Activated CD8-positive, alpha-beta memory T cell treated with anti-CD3 and anti-CD28 coated beads for 36 hours (primary cell): ENCODE measurements around the gene SHPK. TPM values are rescaled to one million over a fixed set of nuclear protein-coding genes. Genes with fewer than 3 reads are reported as not detected.
"Not testable (repeated sequence)": the region's sequence is repeated elsewhere in the genome, so short reads cannot be mapped to it uniquely, and the experiment has no call there.

ENCODE experiments used
- CTCF ChIA-PET: fragments of 350-600 bp; sonication (Branson Sonifier 250); formaldehyde crosslinking; loops from one replicate; lab custom pipeline; 2021; ENCODE audit warnings: antibody characterized with exemption; lab: Charles Lee
- POLR2A ChIA-PET: fragments of 350-600 bp; sonication (Branson Sonifier 250); formaldehyde crosslinking; loops from one replicate; lab custom pipeline; 2021; ENCODE audit warnings: antibody characterized with exemption; lab: Charles Lee
- total RNA-seq, 2 experiments: library from RNA; stranded (reverse); gene quantifications; one replicate each; pipeline ENCODE4 v1.2.3, GENCODE V29; 2021

SHPK gene
- total RNA-seq, 2 experiments from 2014 or later, result 17.5 to 17.6 TPM

DNA sequence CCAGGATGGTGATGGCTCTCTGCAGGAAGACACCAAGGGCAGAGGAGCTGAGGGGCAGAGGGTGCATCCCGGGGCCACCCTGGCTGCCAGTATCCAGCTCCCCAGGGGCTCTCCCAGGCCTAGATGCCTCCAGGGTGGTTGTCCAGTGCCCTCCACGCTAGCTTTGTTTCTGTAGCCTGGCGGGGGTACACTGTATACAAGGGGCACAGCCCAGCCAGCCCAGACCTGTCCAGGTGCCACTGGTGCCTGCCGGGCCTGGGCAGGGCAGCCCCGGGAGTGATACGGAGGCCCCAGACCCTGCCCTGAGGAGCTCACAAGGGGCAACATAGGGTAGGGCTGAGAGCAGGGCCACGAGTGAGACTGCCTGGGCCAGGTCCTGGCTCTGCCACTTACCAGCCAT lies 63.8 kb downstream of the SHPK start:
- ChIA-PET POLR2A (no interaction called here), CTCF (interaction anchor here (0.7 to 1.1 kb wide), 2 partner anchors 21 to 46 kb away, joined by 4 to 5 read pairs; no protein-coding TSS in a partner anchor)

DNA sequence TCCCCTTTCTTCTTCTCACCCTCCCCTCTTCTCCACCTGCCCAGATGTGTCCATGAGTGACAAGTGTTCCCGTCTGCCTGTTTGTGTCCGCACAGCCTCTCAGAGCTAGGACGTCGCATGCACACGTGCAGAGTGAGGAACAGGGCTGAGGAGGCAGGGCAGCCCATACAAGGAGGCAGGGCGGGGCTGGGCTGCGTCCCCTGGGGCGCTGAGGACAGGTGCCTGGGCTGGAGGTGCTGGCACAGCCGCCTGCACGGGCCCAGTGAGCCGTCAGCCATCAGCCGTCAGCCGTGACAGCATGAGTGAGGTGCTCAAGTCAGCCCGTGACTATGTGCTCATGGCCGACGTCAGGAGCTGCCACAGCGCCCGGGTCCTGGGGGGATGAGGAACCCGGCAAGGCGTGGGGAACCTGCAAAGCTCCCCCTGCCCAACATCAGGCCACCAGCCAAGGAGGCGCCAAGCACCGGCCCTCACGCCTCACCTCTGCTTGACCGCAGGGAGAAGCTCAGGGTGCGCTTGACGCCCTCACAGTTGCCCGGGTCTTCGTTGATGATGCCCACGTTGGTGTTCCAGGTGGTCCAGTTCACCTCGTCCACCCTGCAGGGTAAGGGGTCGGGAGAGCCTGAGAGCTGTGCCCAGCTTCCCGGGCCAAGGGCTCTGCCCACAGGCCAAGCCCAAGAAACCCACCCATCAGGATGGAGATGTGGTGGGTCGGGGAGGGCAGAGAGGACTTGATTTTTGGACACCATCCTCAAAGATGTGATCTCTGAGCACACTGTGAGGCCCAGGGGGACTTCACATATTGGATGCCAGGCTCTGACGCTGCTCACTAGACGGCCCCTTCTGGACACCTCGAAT lies 64.8 kb downstream of the SHPK start:
- CTCF ChIA-PET, result no interaction called here
- POLR2A ChIA-PET, result no interaction called here

DNA sequence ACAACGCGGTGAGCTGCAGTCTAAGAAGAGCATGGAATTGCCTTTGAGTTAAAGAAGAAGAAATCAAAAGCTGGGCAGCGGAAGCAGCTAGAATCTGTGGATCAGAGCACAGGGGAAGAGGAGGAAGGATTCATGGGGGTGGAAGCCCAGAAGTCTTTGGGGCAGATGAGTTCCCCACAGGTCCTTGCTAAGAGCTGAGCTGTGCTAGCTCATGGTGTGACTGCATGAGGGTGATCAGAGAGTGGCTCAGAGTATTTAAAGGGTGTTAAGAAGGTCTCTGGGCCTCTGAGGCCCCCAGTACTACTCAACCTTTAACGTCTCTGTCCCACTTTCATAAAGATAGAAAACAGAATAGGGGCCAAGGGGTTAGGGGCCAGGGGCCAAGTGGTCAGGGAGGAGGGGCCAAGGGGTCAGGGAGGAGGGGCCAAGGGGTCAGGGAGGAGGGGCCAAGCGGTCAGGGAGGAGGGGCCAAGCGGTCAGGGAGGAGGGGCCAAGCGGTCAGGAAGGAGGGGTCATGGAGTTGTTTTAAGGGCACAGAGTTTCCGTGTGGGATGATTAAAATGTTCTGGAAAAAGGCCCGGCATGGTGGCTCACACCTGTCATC lies 66.4 kb downstream of the SHPK start:
- CTCF ChIA-PET, result interaction anchor here (0.7 kb wide), 1 partner anchor 11 kb away, joined by 3 read pairs; no protein-coding TSS in a partner anchor
- POLR2A ChIA-PET, result no interaction called here

DNA sequence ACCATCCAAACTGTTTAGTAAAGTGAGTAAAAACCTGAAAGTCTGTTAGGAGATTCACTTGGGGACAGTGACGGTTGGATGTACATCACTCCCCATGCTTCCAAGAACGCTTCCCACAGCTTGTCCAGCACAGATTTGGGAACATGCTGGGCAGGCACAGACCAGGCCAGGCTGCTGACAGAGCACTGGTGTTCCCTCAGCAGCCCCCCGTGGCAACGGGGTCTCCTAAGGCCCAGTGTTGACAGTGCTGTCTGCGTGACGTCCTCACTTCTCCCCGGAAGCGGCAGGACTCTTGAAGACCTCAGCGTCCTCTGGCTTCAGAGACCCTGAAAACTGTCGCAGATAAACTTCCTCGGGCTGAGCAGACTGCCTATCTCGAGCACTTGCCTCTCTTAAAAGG lies 69.5 kb downstream of the SHPK start:
- POLR2A ChIA-PET, result no interaction called here
- CTCF ChIA-PET, result interaction anchor here (0.7 kb wide), 1 partner anchor 299 kb away, joined by 3 read pairs; no protein-coding TSS in a partner anchor

DNA sequence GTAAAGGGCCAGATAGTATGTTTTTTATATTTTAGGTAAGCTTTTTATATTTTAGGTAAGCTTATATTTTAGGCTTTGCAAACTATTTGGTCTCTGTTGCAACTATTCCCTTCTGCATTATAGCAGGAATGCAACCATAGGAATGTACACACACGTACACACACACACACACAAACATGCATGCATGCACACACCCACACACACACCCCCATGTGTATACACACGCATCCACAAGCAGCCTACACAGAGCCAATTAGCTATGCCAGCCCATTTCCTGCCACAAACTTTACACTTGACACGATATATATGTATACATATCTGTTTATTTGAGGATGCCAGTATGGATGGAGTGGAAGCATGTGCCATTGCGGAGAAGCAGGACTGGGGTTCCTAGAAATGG lies 70.9 kb downstream of the SHPK start:
- POLR2A ChIA-PET, result no interaction called here
- CTCF ChIA-PET, result no interaction called here

DNA sequence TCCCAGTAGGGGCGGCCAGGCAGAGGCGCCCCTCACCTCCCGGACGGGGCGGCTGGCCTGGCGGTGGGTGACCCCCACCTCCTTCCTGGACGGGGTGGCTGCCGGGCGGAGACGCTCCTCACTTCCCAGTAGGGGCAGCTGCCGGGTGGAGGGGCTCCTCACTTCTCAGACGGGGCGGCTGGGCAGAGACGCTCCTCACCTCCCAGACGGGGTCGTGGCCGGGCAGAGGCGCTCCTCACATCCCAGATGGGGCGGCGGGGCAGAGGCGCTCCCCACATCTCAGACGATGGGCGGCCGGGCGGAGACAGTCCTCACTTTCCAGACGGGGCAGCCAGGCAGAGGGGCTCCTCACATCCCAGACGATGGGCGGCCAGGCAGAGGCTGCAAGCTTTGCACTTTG lies 71.8 kb downstream of the SHPK start:
- CTCF ChIA-PET, POLR2A ChIA-PET: not testable (repeated sequence)

DNA sequence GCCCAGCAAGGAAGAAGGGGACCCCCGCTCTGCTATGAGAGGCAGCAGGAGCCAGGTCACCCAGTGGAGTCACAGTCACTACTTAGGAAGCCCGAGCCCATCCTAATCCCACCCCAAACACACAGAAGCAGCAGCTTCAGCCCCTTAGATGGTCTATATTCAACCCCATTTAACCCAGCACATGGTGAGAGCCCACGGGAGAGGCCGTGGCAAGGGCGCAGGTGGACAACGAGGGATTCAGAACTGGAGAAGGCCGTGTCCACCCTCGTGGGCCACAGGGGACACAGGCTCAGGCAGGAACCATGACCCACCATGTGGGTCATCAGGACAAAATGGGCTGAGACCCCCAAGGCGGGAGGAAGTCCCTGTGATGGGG lies 76.8 kb downstream of the SHPK start:
- POLR2A ChIA-PET, result no interaction called here
- CTCF ChIA-PET, result interaction anchor here (0.6 kb wide), 1 partner anchor 11 kb away, joined by 3 read pairs; no protein-coding TSS in a partner anchor

DNA sequence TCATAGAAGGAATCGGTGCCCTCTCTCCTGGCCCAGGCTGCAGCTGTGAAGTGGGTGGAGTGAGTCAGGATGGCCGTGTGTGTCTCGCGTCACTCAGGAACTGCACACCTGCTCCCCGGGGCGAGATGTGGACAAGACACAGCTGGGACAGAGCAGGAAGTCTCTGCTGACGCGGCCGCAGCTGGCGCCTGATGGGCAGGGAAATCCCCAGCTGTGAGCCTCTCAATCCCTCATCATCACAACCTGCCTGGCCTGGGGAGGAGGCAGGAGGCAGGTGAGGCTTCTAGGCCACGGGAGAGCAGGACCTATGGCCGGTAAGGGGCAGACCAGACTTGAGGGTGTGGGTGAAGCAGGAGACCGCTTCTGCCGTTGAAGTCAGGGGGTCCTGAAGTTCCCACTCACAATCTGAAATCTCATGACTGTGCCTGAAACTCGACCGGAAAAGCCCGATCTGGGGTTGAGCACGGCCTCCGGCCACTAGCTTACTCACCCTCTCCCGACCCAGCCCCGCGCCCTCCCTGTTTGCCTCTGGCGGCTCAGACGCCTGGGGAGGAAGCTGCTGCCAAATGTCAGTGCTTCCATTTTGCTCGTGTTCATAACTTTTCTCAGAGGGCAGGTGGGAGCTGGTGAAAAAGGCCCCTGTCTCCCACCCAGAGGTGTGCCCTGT lies 77.3 kb downstream of the SHPK start:
- CTCF ChIA-PET, result interaction anchor here (0.6 kb wide), 1 partner anchor 11 kb away, joined by 3 read pairs; no protein-coding TSS in a partner anchor
- POLR2A ChIA-PET, result interaction anchor here (0.5 kb wide), 1 partner anchor 963 kb away, joined by 7 read pairs; no protein-coding TSS in a partner anchor

Other genes with a start within 250 kb of the SHPK start
- 1 to 10 TPM; 5.3 to 5.6 TPM for gene OR3A2, start 249.9 kb downstream of the SHPK start, total RNA-seq
- not detected for gene OR1E1, start 237.8 kb downstream of the SHPK start, total RNA-seq
- not detected for gene OR3A3, start 224.9 kb downstream of the SHPK start, total RNA-seq
- not detected for gene OR1E2, start 202.4 kb downstream of the SHPK start, total RNA-seq
- gene SPATA22, start 164.4 kb downstream of the SHPK start, total RNA-seq, result under 1 TPM in 1 of 2 experiments, not detected in 1; 0.36 TPM
- gene ASPA, start 160.3 kb downstream of the SHPK start, total RNA-seq, result not detected
- gene TRPV3, start 78.4 kb downstream of the SHPK start, total RNA-seq, result under 1 TPM; 0.32 to 0.61 TPM
- gene TRPV1, start 26.8 kb downstream of the SHPK start, total RNA-seq, result 1 to 10 TPM; 2.8 to 3.2 TPM
- gene CTNS, start 510 bp upstream of the SHPK start, total RNA-seq, result 10 to 100 TPM; 29.4 to 31.2 TPM
- 10 to 100 TPM; 22.4 to 23.5 TPM for gene TAX1BP3, start 32.3 kb upstream of the SHPK start, total RNA-seq
- 10 to 100 TPM; 91.7 to 92.5 TPM for gene EMC6, start 32.6 kb upstream of the SHPK start, total RNA-seq
- 10 to 100 TPM; 15.4 to 16.5 TPM for gene P2RX5, start 59.9 kb upstream of the SHPK start, total RNA-seq
- 10 to 100 TPM; 17.1 to 18.4 TPM for gene HASPIN, start 87.7 kb upstream of the SHPK start, total RNA-seq
- 10 to 100 TPM; 38.0 to 38.8 TPM for gene ITGAE, start 164.9 kb upstream of the SHPK start, total RNA-seq
- gene NCBP3, start 210.0 kb upstream of the SHPK start, total RNA-seq, result 10 to 100 TPM; 43.8 to 45.4 TPM